Measurements from ENCODE around the gene CST6. TPM values are rescaled to one million over a fixed set of nuclear protein-coding genes. Genes with fewer than 3 reads are reported as not detected.

CST6 gene
- total and polyA plus RNA-seq, 2 experiments from 2014 or later = 4.2 to 8.3 TPM

GRCh38 chr11:66052664-66052982 is 40.8 kb downstream of the CST6 start:
- peaks cover 48% of the 10 kb centered on the region for H3K36me3 Mint-ChIP-seq (ENCODE audit: low read depth)
- peak overlapping the region; percentile 92; the same call in 1 of the 2 replicates for H2AFZ ChIP-seq

More at GRCh38 chr11:66052664-66052982, 40.8 kb downstream of the CST6 start:
- peak overlapping the region; percentile 99 for H3K4me3 ChIP-seq
- no peak for DNase-seq (ENCODE audit: low spot score)
- H3K79me2 ChIP-seq (replicated peaks; ENCODE audit: insufficient read depth) = peaks cover 38% of the 10 kb centered on the region
- Mint-ChIP-seq H3K27ac (peak overlapping the region; percentile 98), H3K27me3 (ENCODE audit: insufficient read depth, low read depth, poor library complexity) (peaks cover 17% of the 10 kb centered on the region), H3K4me3 (peak overlapping the region; percentile 98), H3K4me1 (peaks cover 34% of the 10 kb centered on the region), H3K9me3 (no peaks in the 10 kb centered on the region; the same call in 2 of the 3 replicates)
- peak overlapping the region; percentile 98 for H3K4me2 ChIP-seq
- peaks cover 29% of the 10 kb centered on the region for H3K36me3 ChIP-seq (ENCODE audit: insufficient read depth)
- no peaks in the 10 kb centered on the region for H3K27me3 ChIP-seq (ENCODE audit: insufficient read depth)
- ATAC-seq = no peak
- peak overlapping the region; percentile 84 for H3K27ac ChIP-seq (ENCODE audit: low read depth)
- peaks cover 14% of the 10 kb centered on the region; the same call in 1 of the 2 replicates for H3F3A ChIP-seq (replicated peaks; ENCODE audit: low read depth)
- TF ChIP-seq POLR2AphosphoS5 (IDR thresholded peaks at IDR 0.05; ENCODE audit: low read depth) (no peak), CTCF (conservative IDR thresholded peaks at IDR 0.05; ENCODE audit: low read depth in 2 of 2) (no peak), JUNB (IDR thresholded peaks at IDR 0.05; ENCODE audit: unreplicated experiment) (no peak), STAT1 (IDR thresholded peaks at IDR 0.05; ENCODE audit: unreplicated experiment) (no peak), NANOG (IDR thresholded peaks at IDR 0.05; ENCODE audit: borderline replicate concordance) (no peak), CREB1 (CRISPR knock-in tag; IDR thresholded peaks at IDR 0.05; ENCODE audit: low read depth) (no peak), ZNF114 (CRISPR knock-in tag; IDR thresholded peaks at IDR 0.05) (no peak), EZH2 (IDR thresholded peaks at IDR 0.05; ENCODE audit: low read depth, unreplicated experiment) (no peak)
- TF ChIP-seq, protein P1, sequence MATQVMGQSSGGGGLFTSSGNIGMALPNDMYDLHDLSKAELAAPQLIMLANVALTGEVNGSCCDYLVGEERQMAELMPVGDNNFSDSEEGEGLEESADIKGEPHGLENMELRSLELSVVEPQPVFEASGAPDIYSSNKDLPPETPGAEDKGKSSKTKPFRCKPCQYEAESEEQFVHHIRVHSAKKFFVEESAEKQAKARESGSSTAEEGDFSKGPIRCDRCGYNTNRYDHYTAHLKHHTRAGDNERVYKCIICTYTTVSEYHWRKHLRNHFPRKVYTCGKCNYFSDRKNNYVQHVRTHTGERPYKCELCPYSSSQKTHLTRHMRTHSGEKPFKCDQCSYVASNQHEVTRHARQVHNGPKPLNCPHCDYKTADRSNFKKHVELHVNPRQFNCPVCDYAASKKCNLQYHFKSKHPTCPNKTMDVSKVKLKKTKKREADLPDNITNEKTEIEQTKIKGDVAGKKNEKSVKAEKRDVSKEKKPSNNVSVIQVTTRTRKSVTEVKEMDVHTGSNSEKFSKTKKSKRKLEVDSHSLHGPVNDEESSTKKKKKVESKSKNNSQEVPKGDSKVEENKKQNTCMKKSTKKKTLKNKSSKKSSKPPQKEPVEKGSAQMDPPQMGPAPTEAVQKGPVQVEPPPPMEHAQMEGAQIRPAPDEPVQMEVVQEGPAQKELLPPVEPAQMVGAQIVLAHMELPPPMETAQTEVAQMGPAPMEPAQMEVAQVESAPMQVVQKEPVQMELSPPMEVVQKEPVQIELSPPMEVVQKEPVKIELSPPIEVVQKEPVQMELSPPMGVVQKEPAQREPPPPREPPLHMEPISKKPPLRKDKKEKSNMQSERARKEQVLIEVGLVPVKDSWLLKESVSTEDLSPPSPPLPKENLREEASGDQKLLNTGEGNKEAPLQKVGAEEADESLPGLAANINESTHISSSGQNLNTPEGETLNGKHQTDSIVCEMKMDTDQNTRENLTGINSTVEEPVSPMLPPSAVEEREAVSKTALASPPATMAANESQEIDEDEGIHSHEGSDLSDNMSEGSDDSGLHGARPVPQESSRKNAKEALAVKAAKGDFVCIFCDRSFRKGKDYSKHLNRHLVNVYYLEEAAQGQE (IDR thresholded peaks at IDR 0.05; ENCODE audit: unreplicated experiment) = no peak
- TF ChIP-seq, protein P2, sequence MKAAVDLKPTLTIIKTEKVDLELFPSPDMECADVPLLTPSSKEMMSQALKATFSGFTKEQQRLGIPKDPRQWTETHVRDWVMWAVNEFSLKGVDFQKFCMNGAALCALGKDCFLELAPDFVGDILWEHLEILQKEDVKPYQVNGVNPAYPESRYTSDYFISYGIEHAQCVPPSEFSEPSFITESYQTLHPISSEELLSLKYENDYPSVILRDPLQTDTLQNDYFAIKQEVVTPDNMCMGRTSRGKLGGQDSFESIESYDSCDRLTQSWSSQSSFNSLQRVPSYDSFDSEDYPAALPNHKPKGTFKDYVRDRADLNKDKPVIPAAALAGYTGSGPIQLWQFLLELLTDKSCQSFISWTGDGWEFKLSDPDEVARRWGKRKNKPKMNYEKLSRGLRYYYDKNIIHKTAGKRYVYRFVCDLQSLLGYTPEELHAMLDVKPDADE (IDR thresholded peaks at IDR 0.05) = no peak
- H3K4me1 ChIP-seq (ENCODE audit: insufficient read depth) = peaks cover 24% of the 10 kb centered on the region
- no peaks in the 10 kb centered on the region for H3K9me2 ChIP-seq (ENCODE audit: insufficient read depth)
- peaks cover 21% of the 10 kb centered on the region for H4K20me1 ChIP-seq (replicated peaks; ENCODE audit: insufficient read depth)
